Measurements from ENCODE around the gene HDLBP.

The HDLBP gene

DNA sequence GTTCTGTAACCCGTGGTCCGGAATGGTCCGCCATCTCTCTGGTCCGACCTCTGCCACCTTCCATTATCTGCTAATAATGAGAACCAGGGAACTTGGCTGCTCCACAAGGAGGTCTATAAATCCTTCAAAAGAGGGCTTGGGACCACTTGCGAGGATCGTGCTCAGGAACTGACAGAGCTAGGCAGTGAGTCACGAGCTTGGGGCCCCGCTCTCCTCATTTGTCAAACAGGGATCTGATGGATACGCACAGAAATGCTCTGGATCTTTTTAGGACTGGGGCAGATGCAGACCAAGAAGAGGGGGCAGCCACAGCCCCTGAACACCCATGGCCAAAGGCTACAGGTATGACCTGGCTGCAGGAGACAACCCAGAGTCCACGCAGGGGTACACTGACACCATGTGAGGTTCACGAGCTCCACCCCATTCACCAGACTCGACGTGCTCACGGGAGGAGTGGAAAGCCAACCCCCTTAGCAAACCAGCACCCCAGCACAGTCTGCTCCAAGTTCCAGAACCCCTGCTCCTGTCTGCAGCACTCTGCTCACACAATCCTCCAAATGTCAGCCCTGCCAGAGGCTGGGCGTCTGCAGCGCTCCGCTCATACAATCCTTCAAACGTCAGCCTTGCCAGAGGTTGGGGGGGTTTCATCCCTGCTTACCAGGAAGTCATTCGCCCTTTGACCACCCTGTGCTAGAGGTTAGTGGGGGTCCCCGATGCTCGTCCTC is 81.2 kb downstream of the HDLBP start:
- TF ChIP-seq GATA2 (IDR thresholded peaks at IDR 0.05; ENCODE audit: low read depth, low read length) = no peak
- TF ChIP-seq GATA3 (IDR thresholded peaks at IDR 0.05; ENCODE audit: low read depth, low read length) = no peak

DNA sequence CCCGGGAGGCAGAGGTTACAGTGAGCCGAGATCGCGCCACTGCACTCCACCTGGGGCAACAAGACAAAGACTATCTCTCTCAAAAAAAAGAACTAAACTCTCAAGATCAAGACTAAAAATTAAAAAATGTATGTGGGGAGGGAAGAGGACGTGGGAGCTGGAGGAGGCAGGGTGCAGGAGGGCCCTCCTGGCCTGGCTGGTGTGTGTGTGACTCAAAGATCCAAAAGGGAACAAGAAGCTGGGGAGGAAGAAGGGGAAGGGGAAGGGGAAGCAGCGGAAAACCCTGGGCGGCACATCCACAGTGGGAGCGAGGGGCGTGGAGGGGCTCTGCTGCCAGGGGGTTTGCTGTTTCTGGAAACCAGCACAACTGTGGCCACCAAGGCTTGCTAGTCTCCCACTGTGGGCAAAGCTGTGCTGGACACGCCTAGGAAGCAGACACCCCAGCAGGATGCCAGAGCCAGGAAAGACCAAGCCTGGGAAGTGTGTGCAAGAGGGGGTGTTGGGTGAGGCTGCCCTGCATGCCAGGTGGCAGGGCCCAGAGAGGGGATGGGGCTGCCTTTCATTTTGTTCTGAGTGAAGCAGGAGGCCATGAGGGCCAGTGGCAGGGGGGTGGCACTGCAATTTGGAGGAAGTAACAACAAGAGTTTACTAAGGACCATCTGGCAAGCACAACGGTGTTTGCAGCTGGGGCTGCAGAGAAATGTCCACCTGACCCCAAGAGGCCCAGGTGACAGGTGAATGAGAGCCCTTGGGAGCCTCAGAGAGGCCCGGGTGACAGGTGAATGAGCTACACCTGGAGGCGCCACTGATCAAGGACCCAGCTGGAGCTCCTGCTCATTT is 82.5 kb downstream of the HDLBP start:
- TF ChIP-seq GATA2 (IDR thresholded peaks at IDR 0.05; ENCODE audit: low read depth, low read length) = no peak
- TF ChIP-seq GATA3 (IDR thresholded peaks at IDR 0.05; ENCODE audit: low read depth, low read length) = no peak

DNA sequence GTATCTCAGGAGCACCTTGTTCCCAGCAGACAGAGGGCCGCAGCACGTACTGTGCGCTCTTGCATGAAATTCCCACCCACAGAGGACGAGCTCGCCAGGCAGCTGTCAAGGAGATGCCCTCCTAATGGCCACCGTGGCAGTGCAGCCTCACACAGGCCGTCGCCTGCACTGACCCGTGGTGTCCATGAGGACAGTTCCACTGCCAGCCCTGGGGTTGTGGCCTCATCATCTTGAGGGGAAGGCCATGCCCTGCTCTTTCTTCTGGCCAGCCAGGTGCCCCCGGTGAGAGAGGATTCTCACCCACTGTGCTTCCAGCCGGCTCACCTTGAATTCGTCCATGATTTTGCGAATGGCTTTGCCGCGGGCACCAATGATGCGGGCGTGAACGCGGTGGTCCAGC is 85.0 kb downstream of the HDLBP start:
- TF ChIP-seq GATA3 (IDR thresholded peaks at IDR 0.05; ENCODE audit: low read depth, low read length) (no peak), GATA2 (IDR thresholded peaks at IDR 0.05; ENCODE audit: low read depth, low read length) (no peak)

DNA sequence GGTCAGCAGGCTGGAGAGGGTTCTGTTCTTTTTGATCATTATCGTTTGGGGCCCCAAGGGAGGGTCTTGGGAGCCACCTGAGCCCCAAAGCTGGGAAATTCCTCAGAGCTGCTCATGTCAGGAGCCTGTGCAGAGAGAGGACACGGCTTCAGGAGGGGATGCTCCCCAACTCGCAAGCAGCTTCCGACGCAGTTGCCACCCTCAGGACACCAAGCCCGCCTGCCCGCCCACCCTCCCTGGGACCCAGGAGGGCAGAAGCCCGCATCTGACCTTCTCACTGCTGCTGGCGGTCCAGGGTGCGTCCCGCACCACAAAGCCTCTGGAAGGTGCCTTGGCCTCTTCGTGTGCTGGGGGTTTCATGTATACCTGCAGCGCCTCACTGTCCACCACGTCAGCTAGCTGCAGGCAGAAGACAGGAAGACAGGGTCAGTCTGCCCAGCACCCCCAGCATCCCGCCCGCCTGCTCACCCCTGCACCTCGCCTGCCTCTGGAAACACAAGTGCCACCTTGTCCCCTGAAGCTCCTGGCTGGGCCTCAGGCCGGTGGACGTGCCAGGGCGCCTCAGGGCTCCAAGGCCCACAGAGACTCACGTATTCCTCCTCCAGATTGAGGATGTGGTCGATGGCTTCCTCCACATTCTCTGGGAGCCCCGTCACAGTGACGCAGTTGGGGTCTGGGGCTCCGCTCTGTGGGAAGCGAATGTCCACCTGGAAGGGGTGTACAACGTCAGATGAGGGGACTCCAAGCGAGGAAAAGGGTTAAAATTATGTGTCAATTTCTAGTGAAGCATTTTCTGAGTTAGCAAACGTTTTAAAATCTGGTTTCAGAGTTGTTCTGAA is 85.7 kb downstream of the HDLBP start:
- TF ChIP-seq GATA3 (IDR thresholded peaks at IDR 0.05; ENCODE audit: low read depth, low read length) (no peak), GATA2 (IDR thresholded peaks at IDR 0.05; ENCODE audit: low read depth, low read length) (no peak)

DNA sequence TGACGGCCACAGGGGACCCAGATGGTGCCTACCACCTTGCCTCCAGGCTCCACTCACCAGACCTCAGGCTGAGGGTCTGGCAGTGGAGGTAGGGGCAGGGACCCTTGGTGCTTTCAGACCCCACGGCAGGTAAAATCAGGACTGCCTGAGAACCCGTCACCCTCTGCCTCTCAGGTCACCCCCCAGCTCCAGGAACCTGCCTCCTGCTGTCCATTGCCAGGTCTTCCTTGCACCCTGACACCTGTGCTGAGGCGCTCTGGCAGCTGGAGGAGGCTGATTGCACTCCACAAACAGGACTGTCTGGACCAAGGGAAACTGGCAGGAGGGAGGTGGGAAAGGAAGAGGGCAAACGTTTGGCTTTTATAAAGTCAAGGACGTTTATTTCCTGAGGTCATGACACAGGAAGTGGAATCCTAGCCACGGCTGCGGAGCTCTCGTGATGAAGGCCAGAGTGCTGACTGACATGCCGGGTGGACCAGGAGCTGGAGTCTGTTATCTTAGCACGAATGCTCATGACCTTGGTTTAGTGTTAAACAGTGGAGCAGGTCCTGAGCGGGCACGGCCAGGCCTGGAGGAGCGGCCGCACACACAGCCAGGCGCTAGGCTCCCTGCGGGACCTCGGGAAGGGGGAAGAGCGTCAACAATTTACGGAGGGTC is 86.5 kb downstream of the HDLBP start:
- TF ChIP-seq GATA2 (IDR thresholded peaks at IDR 0.05; ENCODE audit: low read depth, low read length) (no peak), GATA3 (IDR thresholded peaks at IDR 0.05; ENCODE audit: low read depth, low read length) (no peak)

DNA sequence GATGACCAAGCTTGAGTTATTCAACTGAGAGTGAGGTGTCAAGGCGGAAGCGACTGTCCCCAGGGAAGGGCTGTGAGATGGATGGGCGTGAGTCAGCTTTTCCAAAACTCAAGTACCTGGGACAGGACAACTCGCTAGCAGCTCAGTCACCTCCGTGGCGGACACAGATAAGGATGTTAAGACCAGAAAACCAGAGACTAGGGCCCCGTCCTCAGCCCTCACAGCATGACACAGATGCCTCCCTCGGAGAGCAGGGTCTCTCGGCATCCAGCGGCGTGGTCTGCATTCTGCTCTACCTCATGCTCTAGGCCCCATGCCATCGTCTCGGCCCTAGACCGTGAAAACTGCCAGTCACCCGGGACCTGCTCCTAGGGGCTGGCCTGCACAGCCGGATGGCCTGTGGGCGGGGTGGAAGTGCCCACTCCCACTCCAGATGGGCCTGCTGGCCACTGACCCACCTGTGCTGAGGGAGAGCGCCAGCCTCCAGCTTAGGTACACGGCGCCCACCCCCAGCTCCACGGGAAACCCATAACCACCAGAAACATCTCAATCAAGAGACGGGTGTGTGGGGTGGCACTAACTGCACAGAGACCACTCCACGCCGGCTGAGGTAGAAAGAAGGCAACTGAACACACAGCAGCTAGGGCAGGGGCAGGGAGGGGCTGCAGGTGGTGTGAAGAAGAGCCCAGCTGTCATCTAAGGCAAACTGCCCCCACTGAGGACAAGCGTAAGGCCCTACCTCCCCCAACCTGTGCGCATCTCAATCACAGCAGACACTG is 87.2 kb downstream of the HDLBP start:
- TF ChIP-seq GATA2 (IDR thresholded peaks at IDR 0.05; ENCODE audit: low read depth, low read length) (no peak), GATA3 (IDR thresholded peaks at IDR 0.05; ENCODE audit: low read depth, low read length) (no peak)

DNA sequence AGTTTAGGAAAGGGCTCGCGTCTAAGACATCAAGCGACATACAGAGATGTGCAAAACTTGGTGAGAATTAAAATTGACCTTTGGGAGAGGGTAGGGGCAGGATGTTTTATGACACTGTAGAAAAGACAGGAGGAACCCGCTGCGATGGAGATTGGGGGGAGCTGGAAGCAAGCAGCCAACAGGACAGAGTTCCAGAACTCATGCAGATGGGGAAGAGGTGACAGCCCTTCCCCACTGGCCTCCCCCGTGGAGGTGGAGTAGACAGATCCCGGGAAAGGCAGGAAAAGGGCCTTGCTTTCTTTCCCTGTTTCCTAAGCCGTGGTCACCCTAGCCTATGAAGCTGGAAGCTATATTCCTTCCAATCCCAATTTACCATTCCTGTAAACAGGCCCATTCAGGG is 87.9 kb downstream of the HDLBP start:
- TF ChIP-seq GATA2 (IDR thresholded peaks at IDR 0.05; ENCODE audit: low read depth, low read length) (no peak), GATA3 (IDR thresholded peaks at IDR 0.05; ENCODE audit: low read depth, low read length) (no peak)

DNA sequence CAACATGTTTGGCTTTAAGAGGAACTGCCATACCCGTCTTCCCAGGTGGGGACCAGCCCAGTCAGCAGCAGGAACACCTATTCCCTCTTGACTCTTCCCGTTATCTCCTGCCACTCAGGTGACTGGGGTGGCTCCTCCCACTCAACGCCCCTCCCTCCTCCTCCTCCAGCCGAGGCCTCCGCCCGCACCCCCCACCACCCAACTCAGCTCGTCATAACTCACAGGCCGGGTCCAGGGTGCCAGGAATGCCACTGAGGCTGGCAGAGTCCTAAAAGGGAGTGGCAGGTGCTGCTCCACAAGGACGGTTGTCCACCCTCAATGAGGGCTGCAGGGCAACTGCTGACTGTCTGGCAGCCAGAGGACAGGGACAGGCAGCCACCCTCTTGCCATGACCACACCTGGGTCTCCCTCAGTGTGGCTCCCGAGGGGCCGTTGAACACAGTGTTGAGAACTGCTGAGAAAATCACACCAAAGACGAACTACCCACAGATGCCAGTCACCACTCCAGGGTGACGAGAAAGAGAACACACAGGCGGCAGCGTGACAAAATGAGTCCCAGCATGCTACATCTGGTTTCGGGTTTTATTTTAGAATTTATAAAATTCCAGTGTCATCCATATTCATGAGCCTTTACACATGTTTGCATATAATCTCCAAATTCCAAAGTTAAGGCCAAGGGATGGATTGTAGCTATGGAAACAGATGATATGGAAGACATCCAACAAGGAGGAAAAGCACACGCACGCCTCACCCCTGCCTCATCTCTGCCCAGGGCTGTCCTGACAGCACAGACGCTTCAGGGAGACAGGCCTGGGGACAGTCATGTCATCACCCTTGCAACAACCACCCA is 88.5 kb downstream of the HDLBP start:
- TF ChIP-seq GATA2 (IDR thresholded peaks at IDR 0.05; ENCODE audit: low read depth, low read length) = no peak

DNA sequence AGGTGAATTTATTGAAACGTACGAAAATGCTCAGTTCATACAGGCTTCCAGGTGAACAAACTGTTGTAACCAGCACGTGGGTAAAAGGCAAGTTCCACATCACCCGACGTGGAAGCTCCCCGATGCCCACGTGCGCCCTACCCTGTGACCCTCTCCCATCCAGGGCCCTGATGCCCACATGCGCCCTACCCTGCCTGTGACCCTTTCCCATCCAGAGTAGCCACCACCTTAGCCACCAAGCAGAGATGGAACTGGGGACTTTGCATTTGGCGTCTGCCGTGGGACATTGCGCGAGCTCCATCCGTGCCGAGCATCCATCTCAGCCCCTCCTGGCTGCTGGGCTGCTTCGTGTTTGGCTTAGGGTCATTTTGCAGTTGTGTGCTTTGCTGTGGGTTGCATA is 89.5 kb downstream of the HDLBP start:
- no peak for TF ChIP-seq GATA3 (IDR thresholded peaks at IDR 0.05; ENCODE audit: low read depth, low read length)
- TF ChIP-seq GATA2 (IDR thresholded peaks at IDR 0.05; ENCODE audit: low read depth, low read length) = no peak

DNA sequence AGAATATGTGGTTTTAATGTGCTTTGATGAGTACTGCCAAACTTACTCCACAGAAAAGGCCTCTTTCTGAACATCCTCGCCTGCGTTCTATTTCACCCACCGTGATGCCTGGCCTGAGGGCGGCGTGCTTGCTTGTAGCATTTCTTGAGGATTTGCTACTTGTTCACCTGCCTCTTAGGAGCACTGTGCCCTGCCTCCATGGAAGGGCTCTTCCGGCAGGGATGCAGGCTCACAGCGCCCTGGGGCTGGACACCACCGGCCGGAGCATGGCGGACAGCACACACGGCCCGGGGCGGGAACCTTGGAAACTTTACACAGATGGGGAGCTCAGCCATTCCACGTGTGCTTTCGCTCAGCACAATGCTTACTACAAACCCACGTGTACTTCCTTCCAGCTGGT is 89.9 kb downstream of the HDLBP start:
- no peak for TF ChIP-seq GATA2 (IDR thresholded peaks at IDR 0.05; ENCODE audit: low read depth, low read length)
- no peak for TF ChIP-seq GATA3 (IDR thresholded peaks at IDR 0.05; ENCODE audit: low read depth, low read length)

DNA sequence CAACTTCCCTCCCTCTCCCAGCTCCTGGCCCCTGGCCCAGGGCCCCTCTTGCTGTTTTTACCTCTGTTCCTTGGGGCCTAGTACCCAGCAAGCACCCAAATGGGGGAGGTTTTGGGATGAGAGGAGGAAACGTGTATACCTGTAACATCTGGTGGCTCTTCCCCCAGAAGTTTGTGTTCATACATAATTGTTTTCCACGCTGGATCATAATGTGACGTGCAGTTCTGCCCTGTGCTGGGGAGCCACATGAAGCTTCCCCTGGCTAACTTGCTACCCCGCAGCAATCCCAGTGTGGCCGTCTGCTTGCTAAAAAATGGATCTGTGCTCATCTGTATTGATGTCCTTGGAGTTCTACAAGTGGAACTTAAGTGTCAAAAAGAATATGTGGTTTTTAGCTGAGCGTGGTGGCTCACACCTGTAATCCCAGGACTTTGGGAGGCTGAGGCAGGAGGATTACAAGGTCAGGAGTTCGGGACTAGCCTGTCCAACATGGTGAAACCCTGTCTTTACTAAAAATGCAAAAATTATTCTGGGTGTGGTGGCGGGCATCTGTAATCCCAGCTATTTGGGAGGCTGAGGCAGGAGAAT is 90.5 kb downstream of the HDLBP start:
- TF ChIP-seq GATA2 (IDR thresholded peaks at IDR 0.05; ENCODE audit: low read depth, low read length) = no peak
- TF ChIP-seq GATA3 (IDR thresholded peaks at IDR 0.05; ENCODE audit: low read depth, low read length) = no peak

All from SH-SY5Y (cell line).